B cell (primary cell): Measurements from ENCODE around the gene P4HA3. TPM values are rescaled to one million over a fixed set of nuclear protein-coding genes. Genes with fewer than 3 reads are reported as not detected.

Source experiments
- ATAC-seq: fragments of 200-7000 bp; cut with Tn5 transposase; one replicate; pipeline ENCODE4 v1.10.0; 2021; ENCODE audit warnings: low read depth, mild to moderate bottlenecking, moderate number of reproducible peaks, moderate library complexity
- CTCF ChIA-PET: fragments of 350-600 bp; sonication (Branson Sonifier 250); formaldehyde crosslinking; loops from one replicate; lab custom pipeline; 2021; ENCODE audit warnings: antibody characterized with exemption, inconsistent platforms; lab: Charles Lee
- POLR2A ChIA-PET: fragments of 350-600 bp; sonication (Branson Sonifier 250); formaldehyde crosslinking; loops from one replicate; lab custom pipeline; 2021; ENCODE audit warnings: antibody characterized with exemption; lab: Charles Lee
- DNase-seq: peaks from one replicate; pipeline ENCODE4 v3.0.0; 2013
- H2AFZ ChIP-seq: 2 replicates; pipeline ENCODE4 v1.6.1; 2012; ENCODE audit warnings: mild to moderate bottlenecking, low read depth, low read length; ENCODE audit not compliant: insufficient read depth, poor library complexity, severe bottlenecking
- H3K27ac ChIP-seq, 2 donors: 1 replicate in 1 of 2; 2 replicates in 1 of 2; pipeline ENCODE4 v1.5.1; 2012 to 2013; ENCODE audit warnings: low read length in 2 of 2, mild to moderate bottlenecking in 2 of 2, moderate library complexity in 1 of 2
- H3K27me3 ChIP-seq, 4 experiments: fragments of 200-600 bp in 1 of 4; sonication (generic) in 1 of 4; replicated peaks in 1 of 4; 1 replicate in 2 of 4; 2 replicates in 2 of 4; pipeline versions ENCODE4 v1.6.1 to v1.7.0; 2013 to 2016; ENCODE audit warnings: low read length in 3 of 4, mild to moderate bottlenecking in 2 of 4, mixed read lengths in 1 of 4, moderate library complexity in 1 of 4; ENCODE audit not compliant: insufficient read depth in 4 of 4, control insufficient read depth in 3 of 4; ENCODE audit errors: control extremely low read depth in 1 of 4
- H3K36me3 ChIP-seq, 2 experiments: replicated peaks in 1 of 2; 1 replicate in 1 of 2; 2 replicates in 1 of 2; pipeline versions ENCODE4 v1.6.1 to v1.7.1; 2013; ENCODE audit warnings: low read length in 1 of 2; ENCODE audit not compliant: insufficient read depth in 2 of 2, control insufficient read depth in 1 of 2; ENCODE audit errors: control extremely low read depth in 1 of 2, extremely low read depth in 1 of 2
- H3K4me1 ChIP-seq, 2 donors: fragments of 200-600 bp in 1 of 2; sonication (generic) in 1 of 2; 1 replicate in 1 of 2; 2 replicates in 1 of 2; pipeline versions ENCODE4 v1.5.1 to v1.6.1; 2013 to 2017; ENCODE audit warnings: low read length in 2 of 2; ENCODE audit not compliant: control insufficient read depth in 2 of 2, insufficient read depth in 2 of 2
- H3K4me2 ChIP-seq: replicated peaks from 2 replicates; pipeline ENCODE3; 2012; ENCODE audit warnings: mild to moderate bottlenecking, low read depth, low read length; ENCODE audit not compliant: poor library complexity, severe bottlenecking
- H3K4me3 ChIP-seq, 5 experiments: fragments of 200-600 bp in 1 of 5; sonication (generic) in 1 of 5; 1 replicate in 3 of 5; 2 replicates in 2 of 5; pipeline versions ENCODE4 v1.5.1 to v1.7.0; 2011 to 2016; ENCODE audit warnings: low read length in 4 of 5, mild to moderate bottlenecking in 4 of 5, low read depth in 2 of 5, control low read depth in 1 of 5, moderate library complexity in 1 of 5; ENCODE audit not compliant: insufficient read depth in 1 of 5; ENCODE audit errors: control extremely low read depth in 1 of 5, extremely low read depth in 1 of 5
- H3K79me2 ChIP-seq: fragments of 200-600 bp; sonication (generic); one replicate; pipeline ENCODE4 v1.6.0; 2016; ENCODE audit warnings: low read length; ENCODE audit not compliant: control insufficient read depth, insufficient read depth
- H3K9ac ChIP-seq: fragments of 200-600 bp; sonication (generic); 2 replicates; pipeline ENCODE4 v1.6.1; 2017; ENCODE audit warnings: mild to moderate bottlenecking, low read length, moderate library complexity
- H3K9me3 ChIP-seq, 3 donors: one replicate each; pipeline versions ENCODE4 v1.6.1 to v1.7.1; 2013; ENCODE audit warnings: low read length in 2 of 3; ENCODE audit not compliant: control insufficient read depth in 2 of 3, insufficient read depth in 1 of 3; ENCODE audit errors: control extremely low read depth in 1 of 3
- H4K20me1 ChIP-seq: 2 replicates; pipeline ENCODE4 v1.6.0; 2012; ENCODE audit warnings: mild to moderate bottlenecking, low read length; ENCODE audit not compliant: insufficient read depth, control insufficient read depth, poor library complexity, severe bottlenecking
- H3K27ac Mint-ChIP-seq: one replicate; pipeline ENCODE4 v1.8.0; 2021; ENCODE audit warnings: mixed read lengths
- H3K27me3 Mint-ChIP-seq: one replicate; pipeline ENCODE4 v1.8.0; 2021; ENCODE audit warnings: mixed read lengths
- H3K4me1 Mint-ChIP-seq: one replicate; pipeline ENCODE4 v1.8.0; 2021; ENCODE audit warnings: mixed read lengths
- H3K4me3 Mint-ChIP-seq: one replicate; pipeline ENCODE4 v1.8.0; 2021; ENCODE audit warnings: mixed read lengths
- H3K9me3 Mint-ChIP-seq: one replicate; pipeline ENCODE4 v1.8.0; 2022; ENCODE audit warnings: mixed read lengths; ENCODE audit not compliant: insufficient read depth
- EZH2 ChIP-seq: IDR thresholded peaks from 2 replicates; pipeline ENCODE4 v1.6.1; 2012; ENCODE audit warnings: borderline replicate concordance, low read depth, mild to moderate bottlenecking, moderate library complexity, low read length; ENCODE audit not compliant: insufficient read depth, poor library complexity, severe bottlenecking
- WGBS: methylation state at CpG from one replicate; pipeline ENCODE4 v1.1.5; 2013; ENCODE audit warnings: missing lambda C conversion rate; ENCODE audit not compliant: insufficient coverage; 5-methylcytosine and 5-hydroxymethylcytosine counted together
- intact Hi-C: fragments of 100-400 bp; cut with micrococcal nuclease; formaldehyde crosslinking; loops from one replicate; pipeline ENCODE4 v1.10.0; 2022
- polyA plus RNA-seq: library from polyadenylated mRNA; depleted of rRNA; stranded (reverse); fragments of >200 nt; gene quantifications from 2 replicates; pipeline ENCODE4 v1.2.3, GENCODE V29; 2012
- total RNA-seq, 2 donors: library from RNA; stranded (reverse); fragments of 120-200 nt in 1 of 2; gene quantifications; 1 replicate in 1 of 2; 2 replicates in 1 of 2; pipeline versions ENCODE4 v1.2.3 to v1.2.4, GENCODE V29; 2013 to 2022
- TF ChIP-seq, protein P1 (sequence below): fragments of 200-600 bp; IDR thresholded peaks from one replicate; pipeline ENCODE4 v1.8.0; 2022; ENCODE audit warnings: antibody characterized with exemption, mild to moderate bottlenecking

Gene P4HA3
- total and polyA plus RNA-seq, 2 donors (not counting 1 experiment from before 2014, with no cell fraction given) = not detected

- no peak overlapping the region for H3K4me2 ChIP-seq
- peaks cover 1 to 11% (median 8%) of the 10 kb centered on the region in 3 donors for H3K9me3 ChIP-seq
- no peak overlapping the region for H3K9ac ChIP-seq
- WGBS = no CpG with 5 or more reads among the region's 2 CpGs
- H3K27me3 ChIP-seq = peaks cover 0 to 8% (median 0%) of the 10 kb centered on the region in 4 experiments
- H3K36me3 ChIP-seq = no peaks in the 10 kb centered on the region
- Mint-ChIP-seq H3K4me1 (peaks cover 5% of the 10 kb centered on the region), H3K27ac (no peak overlapping the region), H3K4me3 (no peak overlapping the region), H3K27me3 (peaks cover 21% of the 10 kb centered on the region), H3K9me3 (peaks cover 14% of the 10 kb centered on the region)
- intact Hi-C loops = no loop called here
- ATAC-seq = no peak
- H2AFZ ChIP-seq = no peak overlapping the region
- ChIA-PET POLR2A (no interaction called here), CTCF (no interaction called here)
- H3K4me1 ChIP-seq = peaks cover 0 to 4% of the 10 kb centered on the region in 2 donors
- H3K79me2 ChIP-seq = no peaks in the 10 kb centered on the region
- H3K27ac ChIP-seq = no peak overlapping the region
- TF ChIP-seq, protein P1, sequence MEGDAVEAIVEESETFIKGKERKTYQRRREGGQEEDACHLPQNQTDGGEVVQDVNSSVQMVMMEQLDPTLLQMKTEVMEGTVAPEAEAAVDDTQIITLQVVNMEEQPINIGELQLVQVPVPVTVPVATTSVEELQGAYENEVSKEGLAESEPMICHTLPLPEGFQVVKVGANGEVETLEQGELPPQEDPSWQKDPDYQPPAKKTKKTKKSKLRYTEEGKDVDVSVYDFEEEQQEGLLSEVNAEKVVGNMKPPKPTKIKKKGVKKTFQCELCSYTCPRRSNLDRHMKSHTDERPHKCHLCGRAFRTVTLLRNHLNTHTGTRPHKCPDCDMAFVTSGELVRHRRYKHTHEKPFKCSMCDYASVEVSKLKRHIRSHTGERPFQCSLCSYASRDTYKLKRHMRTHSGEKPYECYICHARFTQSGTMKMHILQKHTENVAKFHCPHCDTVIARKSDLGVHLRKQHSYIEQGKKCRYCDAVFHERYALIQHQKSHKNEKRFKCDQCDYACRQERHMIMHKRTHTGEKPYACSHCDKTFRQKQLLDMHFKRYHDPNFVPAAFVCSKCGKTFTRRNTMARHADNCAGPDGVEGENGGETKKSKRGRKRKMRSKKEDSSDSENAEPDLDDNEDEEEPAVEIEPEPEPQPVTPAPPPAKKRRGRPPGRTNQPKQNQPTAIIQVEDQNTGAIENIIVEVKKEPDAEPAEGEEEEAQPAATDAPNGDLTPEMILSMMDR = no peak
- no peak for TF ChIP-seq EZH2
- H3K4me3 ChIP-seq = no peak overlapping the region
- no peak for DNase-seq
- no peaks in the 10 kb centered on the region for H4K20me1 ChIP-seq
These were observed 9.1 kb upstream of the P4HA3 start for GRCh38 chr11:74320538-74320937.

DNA sequence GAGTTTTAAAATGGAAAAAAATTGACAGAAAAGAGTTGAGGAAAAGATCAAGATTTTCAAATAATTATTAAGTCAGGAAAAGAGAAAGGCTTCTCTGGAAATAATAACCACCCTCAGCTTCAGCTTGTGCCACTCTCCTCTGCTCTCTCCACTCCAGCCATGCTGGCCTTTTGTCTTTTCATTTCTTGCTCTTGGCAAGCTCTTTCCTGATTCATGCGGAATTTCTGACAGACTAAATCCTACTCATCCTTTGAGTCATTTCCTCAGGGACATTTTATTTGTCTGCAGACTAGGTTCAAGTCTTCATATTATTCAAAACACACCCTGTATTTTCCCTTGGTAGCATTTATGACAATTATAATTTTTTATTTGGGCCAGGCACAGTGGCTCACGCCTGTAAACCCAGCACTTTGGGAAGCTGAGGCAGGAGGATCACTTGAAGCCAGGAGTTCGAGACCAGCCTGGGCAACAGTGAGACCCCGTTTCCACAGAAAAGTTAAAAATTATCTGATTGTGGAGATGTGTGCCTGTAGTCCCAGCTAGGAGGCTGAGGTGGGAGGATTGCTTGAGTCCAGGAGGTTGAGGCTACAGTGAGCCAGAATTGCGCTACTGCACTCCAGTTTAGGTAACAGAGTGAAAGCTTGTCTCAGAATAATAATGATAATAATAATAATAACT is 7.8 kb upstream of the P4HA3 start:
- CTCF ChIA-PET = no interaction called here

More for the DNA sequence above, 7.8 kb upstream of the P4HA3 start:
- no peaks in the 10 kb centered on the region for H3K79me2 ChIP-seq
- Mint-ChIP-seq H3K9me3 (peaks cover 14% of the 10 kb centered on the region), H3K4me1 (peaks cover 5% of the 10 kb centered on the region), H3K4me3 (no peak overlapping the region), H3K27me3 (peaks cover 18% of the 10 kb centered on the region), H3K27ac (no peak overlapping the region)
- no peak overlapping the region for H2AFZ ChIP-seq
- H3K9me3 ChIP-seq = peaks cover 1 to 11% (median 8%) of the 10 kb centered on the region in 3 donors
- H3K4me3 ChIP-seq = no peak overlapping the region
- WGBS = 97% methylated on average over 3 of the region's 5 CpGs
- no peak overlapping the region for H3K27ac ChIP-seq
- H4K20me1 ChIP-seq = no peaks in the 10 kb centered on the region
- H3K36me3 ChIP-seq = no peaks in the 10 kb centered on the region
- POLR2A ChIA-PET = no interaction called here
- intact Hi-C loops = no loop called here
- no peak for TF ChIP-seq EZH2
- TF ChIP-seq, protein P1 = no peak
- H3K9ac ChIP-seq = no peak overlapping the region
- peaks cover 0 to 4% of the 10 kb centered on the region in 2 donors for H3K4me1 ChIP-seq
- no peak overlapping the region for H3K4me2 ChIP-seq
- H3K27me3 ChIP-seq = peaks cover 0 to 6% (median 0%) of the 10 kb centered on the region in 4 experiments
- DNase-seq (no peak), ATAC-seq (no peak)
